HG03571 (cell line): Measurements from ENCODE around the gene LIPK.

Source experiments
- ATAC-seq: cut with Tn5 transposase; IDR thresholded peaks from one replicate; pipeline ENCODE4 v1.9.1; 2021; ENCODE audit not compliant: unreplicated experiment

LIPK gene

DNA sequence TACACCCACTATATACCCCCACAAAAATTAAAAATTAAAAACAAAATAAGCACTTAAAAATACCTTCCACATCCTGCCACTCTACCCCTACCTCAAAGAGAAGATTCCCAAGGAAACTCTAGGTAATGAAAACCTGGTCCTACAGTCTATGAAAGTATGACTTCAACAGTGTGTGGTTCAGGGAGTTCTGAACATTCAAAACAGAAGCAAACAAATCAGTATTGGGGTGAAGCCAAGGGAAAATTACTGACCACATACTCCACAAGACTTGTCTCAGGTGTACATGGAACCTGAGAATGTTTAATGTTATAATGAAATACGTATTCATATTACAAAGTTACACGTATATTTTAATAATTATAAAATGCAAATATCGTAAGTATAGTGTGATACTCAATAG lies 76.2 kb downstream of the LIPK start:
- no peak for ATAC-seq

DNA sequence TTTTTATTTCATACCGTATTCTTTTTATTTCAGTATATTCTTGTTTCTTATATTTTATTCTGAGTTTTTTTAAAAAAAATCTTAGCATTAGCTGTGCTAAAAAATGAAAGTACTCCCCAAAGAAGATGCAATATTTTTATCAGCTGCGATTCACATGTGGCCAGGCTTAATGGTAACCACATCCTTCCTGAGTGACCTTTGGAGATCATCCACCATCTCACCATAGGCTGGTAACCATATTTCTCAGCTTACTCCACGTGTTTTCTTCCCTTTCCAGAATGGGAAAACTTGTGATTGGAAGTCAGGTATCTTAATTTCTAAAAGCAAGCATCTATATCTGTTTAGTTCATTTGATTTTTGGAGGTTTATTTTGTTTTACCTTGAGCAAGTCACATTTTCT lies 77.7 kb downstream of the LIPK start:
- ATAC-seq, result no peak

GRCh38 chr10:88786032-88786770 lies 80.2 kb downstream of the LIPK start:
- ATAC-seq, result no peak

DNA sequence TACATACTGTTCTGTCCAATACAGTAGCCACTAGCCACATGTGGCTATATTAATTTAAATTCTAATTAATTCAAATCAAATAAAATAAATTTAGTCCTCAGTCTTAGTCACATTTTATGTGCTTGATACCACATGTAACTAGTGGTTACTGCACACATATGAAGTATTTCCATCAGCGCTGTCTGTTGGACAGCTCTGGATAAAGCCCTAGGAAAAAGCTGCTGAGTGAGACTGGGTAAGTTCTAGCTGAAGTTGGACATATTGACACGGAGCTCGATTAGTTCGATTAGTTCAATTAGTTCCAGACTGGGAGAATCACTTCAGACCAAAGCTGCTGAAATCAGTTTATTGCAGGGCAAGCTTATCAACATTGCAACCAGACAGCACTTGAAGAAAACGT lies 81.4 kb downstream of the LIPK start:
- ATAC-seq, result no peak

- ATAC-seq, result no peak
Observed at GRCh38 chr10:88788924-88789323, 82.9 kb downstream of the LIPK start.

GRCh38 chr10:88791924-88792323 lies 85.9 kb downstream of the LIPK start:
- no peak for ATAC-seq

DNA sequence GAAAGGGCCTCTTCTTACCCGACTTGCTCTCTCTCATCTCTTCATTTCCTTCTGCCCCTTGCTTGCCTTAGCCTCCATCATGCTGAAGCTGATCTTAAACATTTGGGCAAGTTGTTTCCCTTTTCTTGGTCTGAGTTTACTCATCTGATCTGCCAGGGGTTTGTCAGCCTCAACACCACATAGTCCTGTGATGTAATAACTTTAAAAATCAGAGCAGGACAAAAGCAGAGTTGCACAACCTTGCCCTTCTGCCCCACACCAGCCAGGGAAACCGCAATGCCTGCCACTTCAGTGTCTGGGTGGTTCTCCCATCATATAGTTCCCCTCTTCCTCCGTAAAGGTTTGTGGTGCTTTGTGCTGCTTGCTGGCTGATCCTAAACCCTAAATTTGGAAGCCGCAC lies 86.6 kb downstream of the LIPK start:
- no peak for ATAC-seq

DNA sequence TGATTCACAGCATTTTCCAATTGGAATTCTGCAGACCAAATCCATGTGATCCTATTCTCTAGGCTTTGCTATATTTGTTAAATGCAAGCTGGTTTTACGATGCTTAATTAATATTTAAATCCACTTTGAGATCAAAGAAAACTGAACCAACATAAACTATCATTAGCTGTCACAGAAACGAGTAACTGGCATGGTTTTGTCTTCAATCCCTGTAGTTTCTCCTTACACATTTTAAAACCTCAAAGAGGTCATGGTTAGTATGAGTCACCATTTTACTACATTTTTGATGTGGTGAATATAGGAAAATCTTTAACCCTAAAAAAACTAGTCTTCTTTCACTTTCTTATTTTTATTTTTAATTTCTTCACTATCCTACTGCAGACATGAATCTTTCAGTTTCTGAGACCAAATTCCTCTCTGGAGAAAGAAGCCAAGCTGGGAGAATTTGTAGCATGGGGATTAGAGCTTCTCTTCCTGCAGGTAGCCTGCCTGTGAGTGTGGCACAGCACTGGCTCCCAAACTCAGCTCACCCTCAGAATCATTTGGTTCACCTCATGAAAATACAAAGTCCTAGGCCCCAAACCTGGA lies 87.8 kb downstream of the LIPK start:
- no peak for ATAC-seq

DNA sequence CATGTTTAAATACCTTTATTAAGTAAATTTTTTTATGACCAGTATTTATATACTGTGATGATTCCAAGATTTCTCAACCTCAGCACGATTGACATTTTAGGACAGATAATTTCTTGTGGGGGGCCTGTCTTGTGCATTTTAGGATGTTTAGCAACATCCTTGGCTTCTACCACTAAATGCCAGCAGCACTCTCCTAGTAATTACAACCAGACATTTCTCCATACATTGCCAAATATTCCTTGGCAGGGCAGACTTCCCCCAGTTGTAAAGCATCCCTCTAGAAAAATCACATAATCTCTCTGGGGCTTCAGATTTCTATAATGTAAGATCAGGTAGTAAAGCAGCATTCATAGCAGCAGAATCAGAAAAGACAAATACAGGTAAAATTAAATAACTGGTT lies 88.7 kb downstream of the LIPK start:
- ATAC-seq, result no peak

- ATAC-seq, result no peak
Observed at GRCh38 chr10:88800152-88801125, 94.4 kb downstream of the LIPK start.
